HCT116 (cell line): ENCODE measurements around the gene HEMK1. TPM values are rescaled to one million over a fixed set of nuclear protein-coding genes. Genes with fewer than 3 reads are reported as not detected.

Source experiments
- ATAC-seq: fragments of 200-7000 bp; cut with Tn5 transposase; 2 replicates; pipeline ENCODE4 v1.9.1; 2020; ENCODE audit warnings: mild to moderate bottlenecking, moderate library complexity
- BruUV-seq: library from RNA; stranded (reverse); fragments of 400-500 nt; replicated peaks from 2 replicates; lab custom pipeline; 2021; lab: Mats Ljungman, UMichigan
- CTCF ChIA-PET: fragments of 300-600 bp; sonication (Branson Sonifier 250); formaldehyde crosslinking; loops from one replicate; lab custom pipeline; 2021; ENCODE audit warnings: antibody characterized with exemption; lab: Charles Lee
- POLR2A ChIA-PET: fragments of 300-600, 350-600 bp; sonication (Branson Sonifier 250); formaldehyde crosslinking; loops from one replicate; lab custom pipeline; 2021; ENCODE audit warnings: antibody characterized with exemption; lab: Charles Lee
- RAD21 ChIA-PET, 2 experiments: fragments of 300-600 bp; sonication (Branson Sonifier 250); formaldehyde crosslinking; loops; one replicate each; lab custom pipeline; 2023; ENCODE audit warnings: low total read pairs in 2 of 2; ENCODE audit not compliant: uncharacterized antibody in 2 of 2, unreplicated experiment in 2 of 2, low non-redundant PET in 1 of 2; lab: Charles Lee
- DNase-seq: peaks from one replicate; pipeline ENCODE4 v3.0.0-alpha.2; 2010; ENCODE audit warnings: low read depth, low spot score
- H2AFZ ChIP-seq: fragments of 200-600 bp; shearing (Covaris generic), sonication (generic); 2 replicates; pipeline ENCODE4 v1.6.1; 2017; ENCODE audit warnings: low read depth, mixed run types, mixed read lengths, antibody characterized with exemption, low read length; ENCODE audit not compliant: poor library complexity, severe bottlenecking
- H3K27ac ChIP-seq: 2 replicates; pipeline ENCODE4 v1.5.1; 2012; ENCODE audit warnings: low read depth, low read length
- H3K27me3 ChIP-seq: fragments of 200-600 bp; sonication (generic); 2 replicates; pipeline ENCODE4 v1.6.1; 2016; ENCODE audit warnings: mixed run types, low read length, mixed read lengths; ENCODE audit not compliant: insufficient read depth
- H3K36me3 ChIP-seq, 2 experiments: fragments of 200-500 bp in 1 of 2; fragments of 200-600 bp in 1 of 2; sonication (Bioruptor generic) in 1 of 2; sonication (generic) in 1 of 2; 2 replicates each; pipeline versions ENCODE4 v1.5.1 to v1.6.1; 2014 to 2016; ENCODE audit warnings: low read length in 2 of 2, inconsistent platforms in 1 of 2, mixed read lengths in 1 of 2, mixed run types in 1 of 2; ENCODE audit not compliant: insufficient read depth in 2 of 2, control insufficient read depth in 1 of 2
- H3K4me1 ChIP-seq, 2 experiments: fragments of 200-600 bp in 1 of 2; sonication (generic) in 1 of 2; 2 replicates each; pipeline versions ENCODE4 v1.5.1 to v1.6.1; 2012 to 2017; ENCODE audit warnings: low read length in 2 of 2, inconsistent platforms in 1 of 2, mild to moderate bottlenecking in 1 of 2, mixed read lengths in 1 of 2, mixed run types in 1 of 2, moderate library complexity in 1 of 2; ENCODE audit not compliant: insufficient read depth in 2 of 2, control insufficient read depth in 1 of 2
- H3K4me2 ChIP-seq: fragments of 200-600 bp; sonication (generic); 2 replicates; pipeline ENCODE4 v1.6.1; 2017; ENCODE audit warnings: mixed run types, low read length, mixed read lengths
- H3K4me3 ChIP-seq, 2 experiments: fragments of 200-600 bp in 1 of 2; sonication (generic) in 1 of 2; replicated peaks in 1 of 2; 2 replicates each; pipeline ENCODE4 v1.5.1; 2011 to 2016; ENCODE audit warnings: low read length in 2 of 2, control low read depth in 1 of 2, low read depth in 1 of 2, mild to moderate bottlenecking in 1 of 2, mixed read lengths in 1 of 2, mixed run types in 1 of 2
- H3K79me2 ChIP-seq: fragments of 200-600 bp; sonication (generic); 2 replicates; pipeline ENCODE4 v1.6.1; 2017; ENCODE audit warnings: mild to moderate bottlenecking, mixed run types, low read length, moderate library complexity, mixed read lengths; ENCODE audit not compliant: insufficient read depth
- H3K9ac ChIP-seq: fragments of 200-600 bp; sonication (generic); 2 replicates; pipeline ENCODE4 v1.6.1; 2016; ENCODE audit warnings: low read length, mixed read lengths
- H3K9me2 ChIP-seq: fragments of 200-600 bp; sonication (generic), shearing (Covaris generic); 2 replicates; pipeline ENCODE4 v1.6.1; 2017; ENCODE audit warnings: mixed run types, mild to moderate bottlenecking, moderate library complexity; ENCODE audit not compliant: insufficient read depth
- H3K9me3 ChIP-seq, 2 experiments: fragments of 200-500 bp in 1 of 2; fragments of 200-600 bp in 1 of 2; sonication (Bioruptor generic) in 1 of 2; sonication (generic) in 1 of 2; 2 replicates each; pipeline ENCODE4 v1.6.1; 2014 to 2017; ENCODE audit warnings: low read length in 2 of 2, mixed read lengths in 2 of 2, inconsistent platforms in 1 of 2, low read depth in 1 of 2, mild to moderate bottlenecking in 1 of 2, mixed run types in 1 of 2, moderate library complexity in 1 of 2; ENCODE audit not compliant: control insufficient read depth in 1 of 2, insufficient read depth in 1 of 2
- H4K20me1 ChIP-seq: fragments of 200-600 bp; sonication (generic), shearing (Covaris generic); 2 replicates; pipeline ENCODE4 v1.6.1; 2017; ENCODE audit warnings: mixed run types, mild to moderate bottlenecking, moderate library complexity; ENCODE audit not compliant: insufficient read depth
- EGR1 ChIP-seq: IDR thresholded peaks from 2 replicates; pipeline ENCODE4 v1.6.1; 2012; ENCODE audit warnings: low read depth
- MAX ChIP-seq: IDR thresholded peaks from 2 replicates; pipeline ENCODE4 v1.6.1; 2012
- POLR2AphosphoS5 ChIP-seq: IDR thresholded peaks from 2 replicates; pipeline ENCODE4 v1.6.1; 2011; ENCODE audit warnings: mild to moderate bottlenecking, low read depth, low read length, moderate library complexity
- SP1 ChIP-seq: IDR thresholded peaks from 2 replicates; pipeline ENCODE4 v1.6.1; 2012; ENCODE audit warnings: low read depth
- ZFX ChIP-seq: fragments of 450-650 bp; IDR thresholded peaks from 2 replicates; pipeline ENCODE4 v1.6.1; 2017
- intact Hi-C: fragments of 100-400 bp; cut with micrococcal nuclease; formaldehyde crosslinking; loops from 2 replicates; pipeline ENCODE4 v1.10.0; 2022
- total RNA-seq: library from RNA; stranded (reverse); gene quantifications from one replicate; pipeline ENCODE4 v1.2.1, GENCODE V29; 2021; ENCODE audit not compliant: unreplicated experiment
- TF ChIP-seq, protein P1 (sequence below): IDR thresholded peaks from 2 replicates; pipeline ENCODE4 v1.6.1; 2012

Gene HEMK1
- total RNA-seq, 1 experiment from 2014 or later = 20.5 TPM

DNA sequence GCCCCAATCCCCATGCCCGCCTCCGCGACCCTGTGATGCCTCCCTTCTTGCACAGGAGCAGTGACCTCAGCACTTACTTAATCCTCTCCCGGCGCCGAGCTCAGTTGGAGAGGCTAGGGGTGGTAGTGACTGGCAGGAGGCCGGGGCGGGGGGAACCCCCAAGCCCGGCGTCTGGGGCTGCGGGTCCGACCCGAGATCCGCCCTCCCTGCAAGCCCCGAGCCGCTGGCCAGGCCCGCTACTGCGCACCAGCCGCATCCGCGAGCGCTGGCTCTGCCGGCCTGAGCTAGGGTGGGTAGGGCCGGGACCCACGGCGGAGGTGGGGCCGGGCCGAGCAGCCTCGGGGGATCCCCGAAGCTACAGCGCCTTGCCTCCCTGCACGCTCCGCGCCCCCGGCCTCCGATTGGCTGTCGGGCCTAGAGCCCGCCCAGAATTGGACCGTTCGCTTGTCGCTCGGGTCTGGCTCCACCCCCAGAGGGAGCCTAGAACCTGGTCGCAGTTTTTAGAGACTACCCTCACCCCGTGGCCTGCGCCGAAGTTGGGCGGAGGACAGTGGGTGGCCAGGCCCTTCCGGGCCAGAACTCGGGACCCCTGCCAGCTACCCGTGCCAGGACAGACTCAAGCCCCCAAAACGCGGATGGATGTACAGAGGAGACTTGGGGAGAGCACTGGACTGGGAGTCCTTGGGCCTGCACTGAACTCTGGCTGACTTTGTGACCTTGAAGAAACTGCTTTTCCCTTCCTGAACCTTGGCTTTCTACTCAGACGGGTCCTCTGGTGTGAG, 1.7 kb upstream of the HEMK1 start, which contains the start of gene C3orf18:
C3orf18 (minus strand) TSS at position 362 of the 782 bp plus-strand sequence. CDS start 2,048 bp downstream, outside the sequence.
- Histone ChIP-seq H3K27ac (peak within 1 kb of the TSS; percentile 54), H3K9me3 (no peaks in the 10 kb centered on the region), H3K4me1 (peaks cover 15 to 40% of the 10 kb centered on the region in 2 experiments), H3K4me3 (peak within 1 kb of the TSS; percentile 90 to 99), H3K79me2 (peaks cover 9% of the 10 kb centered on the region; the same call in 1 of the 2 replicates), H4K20me1 (no peaks in the 10 kb centered on the region), H3K4me2 (peak within 1 kb of the TSS; percentile 96), H3K36me3 (no peaks in the 10 kb centered on the region; a peak in 1 of 4 replicates), H3K9ac (peak within 1 kb of the TSS; percentile 57), H2AFZ (peak within 1 kb of the TSS; percentile 78), H3K27me3 (no peaks in the 10 kb centered on the region), H3K9me2 (no peaks in the 10 kb centered on the region)
- no TSS peak for BruUV-seq
- TF ChIP-seq SP1 = no peak
- no peak for TF ChIP-seq MAX
- TF ChIP-seq POLR2AphosphoS5 = peak; percentile 60; the same call in 1 of the 2 replicates
- TF ChIP-seq, protein P1, sequence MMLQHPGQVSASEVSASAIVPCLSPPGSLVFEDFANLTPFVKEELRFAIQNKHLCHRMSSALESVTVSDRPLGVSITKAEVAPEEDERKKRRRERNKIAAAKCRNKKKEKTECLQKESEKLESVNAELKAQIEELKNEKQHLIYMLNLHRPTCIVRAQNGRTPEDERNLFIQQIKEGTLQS = no peak
- peak; percentile 6; the same call in 1 of the 2 replicates for TF ChIP-seq ZFX
- no peak for TF ChIP-seq EGR1
- RAD21 ChIA-PET = no interaction called here
- ATAC-seq (peak; percentile 78), DNase-seq (peak; percentile 57)
- POLR2A ChIA-PET = no interaction called here
- intact Hi-C loops = no loop called here
- CTCF ChIA-PET = interaction anchor here (5.4 kb wide), 1 partner anchor 44 kb away, joined by 31 read pairs; the partner anchor contains the start of gene CISH
